Measurements from ENCODE around the gene ARHGEF28. TPM values are rescaled to one million over a fixed set of nuclear protein-coding genes. Genes with fewer than 3 reads are reported as not detected.

The ARHGEF28 gene
- total RNA-seq, 1 experiment from 2014 or later: 0.57 TPM

DNA sequence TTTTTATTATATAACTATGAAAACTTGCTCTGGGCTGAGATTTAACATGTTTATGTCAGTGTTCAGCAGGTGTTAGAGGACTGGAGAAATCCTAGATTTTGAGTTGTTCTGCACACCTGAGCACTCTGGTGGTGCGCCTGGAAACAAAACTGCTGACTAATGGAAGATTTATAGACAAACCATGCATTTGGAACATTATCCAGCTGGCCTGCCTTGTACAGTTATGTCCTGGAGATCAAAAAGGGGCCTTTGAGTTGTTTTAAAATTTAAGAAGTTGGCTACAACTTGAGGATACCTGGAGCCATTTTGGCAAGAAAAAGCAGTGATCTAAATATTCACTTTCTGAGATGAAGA lies 5.7 kb upstream of the ARHGEF28 start:
- H3K27me3 Mint-ChIP-seq (ENCODE audit: low read depth): peaks cover 9% of the 10 kb centered on the region
- Histone ChIP-seq H3K9ac (ENCODE audit: extremely low read depth, insufficient read length, low read length) (no peak overlapping the region), H3K4me2 (ENCODE audit: insufficient read depth, insufficient read length, low read length) (no peak overlapping the region), H2BK5ac (ENCODE audit: insufficient read length, low read length) (no peak overlapping the region), H2BK20ac (ENCODE audit: low read depth, low read length, poor library complexity, severe bottlenecking) (no peak overlapping the region), H3K14ac (ENCODE audit: insufficient read depth, low read length) (no peak overlapping the region), H3K27me3 (ENCODE audit: insufficient read depth, low read length) (no peaks in the 10 kb centered on the region), H3K79me1 (ENCODE audit: insufficient read depth, low read depth, low read length, poor library complexity, severe bottlenecking) (no peaks in the 10 kb centered on the region), H4K20me1 (ENCODE audit: control insufficient read depth, insufficient read depth, insufficient read length) (no peaks in the 10 kb centered on the region), H4K91ac (ENCODE audit: insufficient read length, low read depth, low read length) (no peak overlapping the region), H3K56ac (ENCODE audit: insufficient read length, low read depth, low read length) (no peak overlapping the region), H2AK5ac (ENCODE audit: insufficient read length, low read length) (no peak overlapping the region), H2BK120ac (ENCODE audit: low read depth, low read length, poor library complexity, severe bottlenecking) (no peak overlapping the region), H4K5ac (ENCODE audit: insufficient read length, low read depth, low read length) (no peak overlapping the region), H3K79me2 (ENCODE audit: insufficient read depth, low read length) (no peaks in the 10 kb centered on the region), H3K18ac (ENCODE audit: insufficient read length, low read depth, low read length) (no peak overlapping the region), H2BK12ac (ENCODE audit: insufficient read length, low read depth, low read length) (no peak overlapping the region), H3K4ac (ENCODE audit: low read depth, low read length) (no peak overlapping the region), H3K9me3 (ENCODE audit: control insufficient read depth, low read depth, low read length) (no peaks in the 10 kb centered on the region), H3T11ph (ENCODE audit: low read length) (no peak overlapping the region), H3K23ac (ENCODE audit: insufficient read length, low read depth, low read length) (no peak overlapping the region), H2AFZ (ENCODE audit: low read length) (no peak overlapping the region), H4K8ac (replicated peaks; ENCODE audit: insufficient read length, low read depth, low read length) (no peak overlapping the region), H3K23me2 (ENCODE audit: insufficient read length, low read depth, low read length, poor library complexity, severe bottlenecking) (no peaks in the 10 kb centered on the region), H3K4me1 (ENCODE audit: insufficient read depth, low read length) (0 out of 2 replicates have a peak, but pooled peaks cover 2% of the 10 kb centered on the region), H3K27ac (ENCODE audit: insufficient read length, low read depth, low read length) (no peak overlapping the region), H2BK15ac (ENCODE audit: low read depth, low read length) (no peak overlapping the region)
- no peak overlapping the region for H3K4me3 Mint-ChIP-seq
- DNase-seq: no peak
- H3K9me3 Mint-ChIP-seq: no peaks in the 10 kb centered on the region
- no peak overlapping the region for H3K27ac Mint-ChIP-seq
- peaks cover 12 to 16% of the 10 kb centered on the region in 2 experiments for H3K4me1 Mint-ChIP-seq
- no CpG with 5 or more reads among the region's 1 CpG for WGBS (ENCODE audit: extremely low coverage, insufficient read length, low lambda C conversion rate)
- TF ChIP-seq, protein P1, sequence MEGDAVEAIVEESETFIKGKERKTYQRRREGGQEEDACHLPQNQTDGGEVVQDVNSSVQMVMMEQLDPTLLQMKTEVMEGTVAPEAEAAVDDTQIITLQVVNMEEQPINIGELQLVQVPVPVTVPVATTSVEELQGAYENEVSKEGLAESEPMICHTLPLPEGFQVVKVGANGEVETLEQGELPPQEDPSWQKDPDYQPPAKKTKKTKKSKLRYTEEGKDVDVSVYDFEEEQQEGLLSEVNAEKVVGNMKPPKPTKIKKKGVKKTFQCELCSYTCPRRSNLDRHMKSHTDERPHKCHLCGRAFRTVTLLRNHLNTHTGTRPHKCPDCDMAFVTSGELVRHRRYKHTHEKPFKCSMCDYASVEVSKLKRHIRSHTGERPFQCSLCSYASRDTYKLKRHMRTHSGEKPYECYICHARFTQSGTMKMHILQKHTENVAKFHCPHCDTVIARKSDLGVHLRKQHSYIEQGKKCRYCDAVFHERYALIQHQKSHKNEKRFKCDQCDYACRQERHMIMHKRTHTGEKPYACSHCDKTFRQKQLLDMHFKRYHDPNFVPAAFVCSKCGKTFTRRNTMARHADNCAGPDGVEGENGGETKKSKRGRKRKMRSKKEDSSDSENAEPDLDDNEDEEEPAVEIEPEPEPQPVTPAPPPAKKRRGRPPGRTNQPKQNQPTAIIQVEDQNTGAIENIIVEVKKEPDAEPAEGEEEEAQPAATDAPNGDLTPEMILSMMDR (conservative IDR thresholded peaks at IDR 0.05): no peak
- no peaks in the 10 kb centered on the region for H3K36me3 Mint-ChIP-seq (ENCODE audit: insufficient read depth in 1 of 3, low read depth in 3 of 3)
